CD4-positive, alpha-beta T cell treated with Interleukin-1 beta for 1 hour (primary cell): ENCODE results near the gene POMT2.

Experiments used
- DNase-seq, 2 donors: peaks; one replicate each; pipeline ENCODE4 v3.0.0-alpha.2; 2020 to 2022

Gene POMT2

GRCh38 chr14:77230914-77231313 lies 89.8 kb downstream of the POMT2 start:
- DNase-seq: no peak

- DNase-seq: no peak
Observed at GRCh38 chr14:77228056-77228455, 92.6 kb downstream of the POMT2 start.

- DNase-seq: no peak
Observed at GRCh38 chr14:77225892-77226557, 94.7 kb downstream of the POMT2 start.

GRCh38 chr14:77225254-77225653 lies 95.4 kb downstream of the POMT2 start:
- no peak for DNase-seq
